ENCODE measurements around the gene ERFE.
A peak's percentile ranks its signal among the peaks of the same experiment; 100 is the strongest.
"Not testable (repeated sequence)": the region's sequence is repeated elsewhere in the genome, so short reads cannot be mapped to it uniquely, and the experiment has no call there.

ERFE gene

GRCh38 chr2:238158509-238159070 is at the start of gene ERFE:
TSS of gene ERFE (plus strand) at chr2:238158970. CDS start at chr2:238159008, 38 bp downstream.
- peak; percentile 59 to 62 for DNase-seq

- no peak for DNase-seq
Observed at GRCh38 chr2:238113611-238114010, 45.2 kb upstream of the ERFE start.

- DNase-seq = no peak
Observed at GRCh38 chr2:238114331-238114841, 44.4 kb upstream of the ERFE start.

GRCh38 chr2:238114851-238115660 is 43.7 kb upstream of the ERFE start:
- no peak for DNase-seq

- not testable (repeated sequence) for DNase-seq
Observed at GRCh38 chr2:238115709-238116108, 43.1 kb upstream of the ERFE start.

- DNase-seq = no peak
Observed at GRCh38 chr2:238116298-238117198, 42.2 kb upstream of the ERFE start.

- DNase-seq = no peak
Observed at GRCh38 chr2:238117199-238118154, 41.3 kb upstream of the ERFE start.

GRCh38 chr2:238119756-238120462 is 38.9 kb upstream of the ERFE start:
- DNase-seq = no peak

- DNase-seq = no peak
Observed at GRCh38 chr2:238120463-238121298, 38.1 kb upstream of the ERFE start.

- DNase-seq = no peak
Observed at GRCh38 chr2:238121511-238122286, 37.1 kb upstream of the ERFE start.

- DNase-seq = no peak
Observed at GRCh38 chr2:238122287-238123217, 36.2 kb upstream of the ERFE start.

- no peak for DNase-seq
Observed at GRCh38 chr2:238123218-238123971, 35.4 kb upstream of the ERFE start.

GRCh38 chr2:238123991-238124470 is 34.7 kb upstream of the ERFE start:
- no peak for DNase-seq

- DNase-seq = no peak
Observed at GRCh38 chr2:238124488-238125126, 34.2 kb upstream of the ERFE start.

GRCh38 chr2:238125127-238125885 is 33.5 kb upstream of the ERFE start:
- DNase-seq = no peak

- no peak for DNase-seq
Observed at GRCh38 chr2:238126338-238126737, 32.4 kb upstream of the ERFE start.

Measured in activated CD4-positive, alpha-beta T cell treated with anti-CD3 and anti-CD28 coated beads, Interleukin-2, amount 50 U/mL, for 48 hours (primary cell).